ENCODE measurements around the gene SLC16A2. TPM values are rescaled to one million over a fixed set of nuclear protein-coding genes. Genes with fewer than 3 reads are reported as not detected.

Gene SLC16A2
- total and polyA plus RNA-seq, 7 donors = 0.66 to 6.3 (median 2.1) TPM

DNA sequence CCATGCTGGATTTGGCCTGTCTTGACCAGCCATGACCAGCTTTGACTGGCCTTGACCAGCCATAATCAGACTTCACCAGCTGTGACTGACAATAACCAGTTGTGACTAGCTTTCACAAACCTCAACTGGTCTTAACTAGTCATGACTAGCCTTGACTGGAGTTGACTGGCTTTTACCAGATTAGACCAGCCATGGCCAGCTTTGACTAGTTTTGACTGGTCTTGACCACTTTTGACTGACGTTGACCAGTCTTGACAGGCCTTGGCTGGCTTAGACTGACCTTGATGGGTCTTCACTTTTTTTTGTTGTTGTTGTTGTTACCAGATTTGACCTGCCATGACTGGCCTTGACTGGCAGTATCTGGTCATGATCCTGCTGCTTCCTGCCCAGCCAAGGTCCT, 125.7 kb downstream of the SLC16A2 start:
- no peaks in the 10 kb centered on the region for H3K36me3 ChIP-seq (ENCODE audit: insufficient read depth in 1 of 2, low read depth in 1 of 2)
- DNase-seq (no peak), ATAC-seq (no peak)
- intact Hi-C loops (cut with DNase I) = no loop called here
- no peaks in the 10 kb centered on the region for H3K9me3 ChIP-seq
- H3K4me1 ChIP-seq = no peaks in the 10 kb centered on the region
- H3K27me3 ChIP-seq (ENCODE audit: insufficient read depth in 3 of 3, low read length in 2 of 3) = no peaks in the 10 kb centered on the region
- H3K4me3 ChIP-seq = no peak overlapping the region
- H3K27ac ChIP-seq = no peak overlapping the region
- TF ChIP-seq, protein P1, sequence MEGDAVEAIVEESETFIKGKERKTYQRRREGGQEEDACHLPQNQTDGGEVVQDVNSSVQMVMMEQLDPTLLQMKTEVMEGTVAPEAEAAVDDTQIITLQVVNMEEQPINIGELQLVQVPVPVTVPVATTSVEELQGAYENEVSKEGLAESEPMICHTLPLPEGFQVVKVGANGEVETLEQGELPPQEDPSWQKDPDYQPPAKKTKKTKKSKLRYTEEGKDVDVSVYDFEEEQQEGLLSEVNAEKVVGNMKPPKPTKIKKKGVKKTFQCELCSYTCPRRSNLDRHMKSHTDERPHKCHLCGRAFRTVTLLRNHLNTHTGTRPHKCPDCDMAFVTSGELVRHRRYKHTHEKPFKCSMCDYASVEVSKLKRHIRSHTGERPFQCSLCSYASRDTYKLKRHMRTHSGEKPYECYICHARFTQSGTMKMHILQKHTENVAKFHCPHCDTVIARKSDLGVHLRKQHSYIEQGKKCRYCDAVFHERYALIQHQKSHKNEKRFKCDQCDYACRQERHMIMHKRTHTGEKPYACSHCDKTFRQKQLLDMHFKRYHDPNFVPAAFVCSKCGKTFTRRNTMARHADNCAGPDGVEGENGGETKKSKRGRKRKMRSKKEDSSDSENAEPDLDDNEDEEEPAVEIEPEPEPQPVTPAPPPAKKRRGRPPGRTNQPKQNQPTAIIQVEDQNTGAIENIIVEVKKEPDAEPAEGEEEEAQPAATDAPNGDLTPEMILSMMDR (IDR thresholded peaks at IDR 0.05) = no peak
- WGBS, 3 donors = 70 to 92% (median 88%) methylated on average over 1 of the region's 1 CpG

DNA sequence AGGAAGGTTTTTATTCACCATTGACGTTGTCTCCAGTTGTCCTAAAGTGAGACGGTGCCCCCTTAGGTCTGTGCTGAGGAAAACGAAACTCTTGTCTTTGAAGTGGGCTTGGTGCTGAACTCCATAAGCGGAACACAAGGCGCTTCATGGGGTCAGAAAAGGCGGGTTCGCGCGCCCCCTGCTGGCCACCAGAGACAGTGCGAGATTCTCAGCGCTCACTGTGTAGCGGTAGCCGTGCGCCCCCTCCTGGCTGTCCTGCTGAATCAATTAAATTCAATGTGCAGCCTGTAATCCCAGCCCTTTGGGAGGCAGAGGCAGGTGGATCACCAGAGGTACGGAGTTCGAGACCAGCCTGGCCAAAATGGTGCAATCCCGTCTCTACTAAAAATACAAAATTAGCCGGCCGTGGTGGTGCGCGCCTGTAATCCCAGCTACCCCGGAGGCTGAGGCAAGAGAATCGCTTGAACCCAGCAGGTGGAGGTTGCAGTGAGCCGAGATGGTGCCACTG, 129.1 kb downstream of the SLC16A2 start:
- ATAC-seq (peak; percentile 93 to 98 (median 95)), DNase-seq (peak; percentile 84 to 92)
- TF ChIP-seq, protein P1 (IDR thresholded peaks at IDR 0.05) = peak; percentile 93
- Histone ChIP-seq H3K27me3 (ENCODE audit: insufficient read depth in 3 of 3, low read length in 2 of 3) (peaks cover 0 to 8% (median 0%) of the 10 kb centered on the region in 3 donors), H3K4me3 (no peak overlapping the region), H3K27ac (no peak overlapping the region), H3K36me3 (ENCODE audit: insufficient read depth in 1 of 2, low read depth in 1 of 2) (no peaks in the 10 kb centered on the region), H3K9me3 (no peaks in the 10 kb centered on the region), H3K4me1 (no peaks in the 10 kb centered on the region)
- WGBS, 3 donors = 10 to 20% (median 12%) methylated on average over 23 to 24 of the region's 24 CpGs
- intact Hi-C loops (cut with DNase I) = loop anchor here in 1 of 2 donors (5.0 kb wide), 1 partner anchor 698 kb away; the partner anchor contains the start of gene XIST

DNA sequence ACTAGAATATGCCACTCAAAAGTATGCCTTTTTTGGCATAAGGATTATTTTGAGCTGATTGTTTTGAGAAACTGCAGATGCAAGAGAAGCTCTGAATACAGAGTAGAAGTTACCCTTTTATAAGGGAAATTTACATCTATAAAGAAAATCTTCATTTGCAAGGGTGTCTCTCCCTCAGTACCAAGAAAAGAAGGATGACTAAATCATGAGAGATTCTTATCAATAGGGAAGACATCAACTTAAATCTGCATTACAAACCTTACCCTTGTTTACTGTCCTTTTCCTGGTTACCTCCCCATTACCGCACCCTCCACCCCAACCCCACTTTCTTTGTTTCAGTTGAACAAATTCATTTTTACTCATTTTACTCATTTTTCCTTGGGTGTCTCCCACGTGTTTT, 130.6 kb downstream of the SLC16A2 start:
- no peak for ATAC-seq
- H3K27ac ChIP-seq = no peak overlapping the region
- no peak overlapping the region for H3K4me3 ChIP-seq
- H3K4me1 ChIP-seq = no peaks in the 10 kb centered on the region
- H3K36me3 ChIP-seq (ENCODE audit: insufficient read depth in 1 of 2, low read depth in 1 of 2) = no peaks in the 10 kb centered on the region
- H3K27me3 ChIP-seq (ENCODE audit: insufficient read depth in 3 of 3, low read length in 2 of 3) = peaks cover 0 to 11% (median 0%) of the 10 kb centered on the region in 3 donors
- intact Hi-C loops (cut with DNase I) = loop anchor here in 1 of 2 donors (5.0 kb wide), 1 partner anchor 700 kb away; the partner anchor contains the start of gene XIST
- WGBS, 3 donors = 42 to 65% (median 52%) methylated on average over 2 of the region's 2 CpGs
- no peaks in the 10 kb centered on the region for H3K9me3 ChIP-seq
- TF ChIP-seq, protein P1 (IDR thresholded peaks at IDR 0.05) = no peak
- no peak for DNase-seq

DNA sequence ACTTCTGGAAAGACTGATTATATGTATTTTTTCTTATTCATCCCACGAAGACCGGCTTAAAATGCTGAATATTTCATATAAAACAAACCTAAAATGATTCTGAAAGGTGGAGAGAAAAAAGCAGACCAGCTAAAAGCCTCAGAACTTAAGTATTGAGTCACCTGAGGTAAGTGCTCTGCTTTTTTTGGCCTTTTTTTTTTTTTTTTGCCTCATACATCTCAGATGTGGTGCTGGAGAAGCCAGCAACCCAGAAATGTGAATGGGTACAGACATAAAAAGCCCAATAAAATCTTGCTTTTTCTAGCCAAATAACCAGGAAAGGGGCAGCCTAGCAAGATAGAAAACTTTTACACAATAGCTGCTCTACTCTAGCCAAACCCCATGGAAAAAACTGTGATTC, 136.1 kb downstream of the SLC16A2 start:
- no peak for DNase-seq
- Histone ChIP-seq H3K4me3 (no peak overlapping the region), H3K27me3 (ENCODE audit: insufficient read depth in 3 of 3, low read length in 2 of 3) (peaks cover 0 to 14% (median 0%) of the 10 kb centered on the region in 3 donors), H3K27ac (no peak overlapping the region), H3K4me1 (no peaks in the 10 kb centered on the region), H3K9me3 (no peaks in the 10 kb centered on the region), H3K36me3 (ENCODE audit: insufficient read depth in 1 of 2, low read depth in 1 of 2) (no peaks in the 10 kb centered on the region)
- no peak for ATAC-seq
- intact Hi-C loops (cut with DNase I) = no loop called here
- 78 to 100% (median 96%) methylated on average over 2 of the region's 2 CpGs for WGBS, 3 donors
- TF ChIP-seq, protein P1 (IDR thresholded peaks at IDR 0.05) = no peak

DNA sequence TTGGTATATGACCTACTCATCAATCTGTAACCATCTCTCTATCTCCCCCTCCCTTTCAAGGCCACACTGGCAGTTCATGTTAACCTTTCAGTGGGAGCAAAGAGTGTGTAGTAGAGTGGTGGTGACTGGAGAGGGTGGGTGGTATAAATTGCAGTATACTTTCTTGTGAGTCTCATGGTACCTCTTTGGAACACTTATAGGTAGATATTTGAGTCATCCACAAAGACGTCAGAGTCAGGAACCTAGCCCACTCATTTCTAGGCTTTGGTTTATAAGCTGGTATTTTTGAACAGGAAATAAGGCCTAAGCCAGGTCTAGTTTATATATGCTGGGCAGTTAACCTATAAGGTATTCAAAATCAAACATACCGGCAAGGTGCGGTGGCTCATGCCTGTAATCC, 156.8 kb downstream of the SLC16A2 start:
- H3K36me3 ChIP-seq (ENCODE audit: insufficient read depth in 1 of 2, low read depth in 1 of 2) = no peaks in the 10 kb centered on the region
- no peaks in the 10 kb centered on the region for H3K27me3 ChIP-seq (ENCODE audit: insufficient read depth in 3 of 3, low read length in 2 of 3)
- WGBS, 3 donors = 91 to 96% (median 95%) methylated on average over 3 of the region's 3 CpGs
- no peak for ATAC-seq
- no peak for DNase-seq
- no peak overlapping the region for H3K27ac ChIP-seq
- TF ChIP-seq, protein P1 (IDR thresholded peaks at IDR 0.05) = no peak
- H3K4me3 ChIP-seq = no peak overlapping the region
- H3K4me1 ChIP-seq = no peaks in the 10 kb centered on the region
- H3K9me3 ChIP-seq = no peaks in the 10 kb centered on the region
- intact Hi-C loops (cut with DNase I) = loop anchor here in 1 of 2 donors (5.0 kb wide), 1 partner anchor 134 kb away; no protein-coding TSS in a partner anchor

All from psoas muscle (tissue), 8 donors.